ENCODE results near the gene SAP30BP. TPM values are rescaled to one million over a fixed set of nuclear protein-coding genes. Genes with fewer than 3 reads are reported as not detected.

Gene SAP30BP
- total RNA-seq = 107 TPM

- DNase-seq (ENCODE audit: low spot score) (peak; percentile 98), ATAC-seq (peak; percentile 100)
- intact Hi-C loops (cut with DNase I) = no loop called here
Measured at GRCh38 chr17:75666959-75667790, at the start of gene SAP30BP, which contains the start of gene RECQL5. SAP30BP (plus strand) TSS chr17:75667338; CDS start chr17:75667373, 35 bp downstream. RECQL5 (minus strand) TSS chr17:75667154; CDS start chr17:75666557, 597 bp downstream.

GRCh38 chr17:75617675-75618074 lies 49.5 kb upstream of the SAP30BP start:
- ATAC-seq (no peak), DNase-seq (ENCODE audit: low spot score) (no peak)
- intact Hi-C loops (cut with DNase I) = no loop called here

- intact Hi-C loops (cut with DNase I) = no loop called here
- no peak for ATAC-seq
- DNase-seq (ENCODE audit: low spot score) = no peak
Measured at GRCh38 chr17:75619506-75620431, 47.4 kb upstream of the SAP30BP start.

- no peak for ATAC-seq
- intact Hi-C loops (cut with DNase I) = no loop called here
- DNase-seq (ENCODE audit: low spot score) = no peak
Measured at GRCh38 chr17:75621489-75621888, 45.6 kb upstream of the SAP30BP start.

GRCh38 chr17:75622076-75622475 lies 45.1 kb upstream of the SAP30BP start:
- no peak for ATAC-seq
- DNase-seq (ENCODE audit: low spot score) = no peak
- intact Hi-C loops (cut with DNase I) = no loop called here

GRCh38 chr17:75622771-75623273 lies 44.3 kb upstream of the SAP30BP start:
- DNase-seq (ENCODE audit: low spot score) = no peak
- no peak for ATAC-seq
- intact Hi-C loops (cut with DNase I) = no loop called here

- intact Hi-C loops (cut with DNase I) = no loop called here
- ATAC-seq (no peak), DNase-seq (ENCODE audit: low spot score) (no peak)
Measured at GRCh38 chr17:75623386-75623785, 43.8 kb upstream of the SAP30BP start.

- ATAC-seq = no peak
- DNase-seq (ENCODE audit: low spot score) = no peak
- intact Hi-C loops (cut with DNase I) = no loop called here
Measured at GRCh38 chr17:75624021-75624420, 43.1 kb upstream of the SAP30BP start.

GRCh38 chr17:75624714-75625345 lies 42.3 kb upstream of the SAP30BP start:
- DNase-seq (ENCODE audit: low spot score) = no peak
- intact Hi-C loops (cut with DNase I) = no loop called here

GRCh38 chr17:75625813-75626486 lies 41.2 kb upstream of the SAP30BP start:
- intact Hi-C loops (cut with DNase I) = no loop called here
- no peak for DNase-seq (ENCODE audit: low spot score)
- peak; percentile 47 for ATAC-seq

More at GRCh38 chr17:75624714-75625345, 42.3 kb upstream of the SAP30BP start:
- no peak for ATAC-seq

GRCh38 chr17:75626496-75627038 lies 40.6 kb upstream of the SAP30BP start:
- DNase-seq (ENCODE audit: low spot score) = no peak
- intact Hi-C loops (cut with DNase I) = no loop called here
- ATAC-seq = peak; percentile 23

GRCh38 chr17:75627094-75627493 lies 40.0 kb upstream of the SAP30BP start:
- DNase-seq (ENCODE audit: low spot score) = no peak
- intact Hi-C loops (cut with DNase I) = no loop called here
- ATAC-seq = no peak

- ATAC-seq (no peak), DNase-seq (ENCODE audit: low spot score) (no peak)
- intact Hi-C loops (cut with DNase I) = no loop called here
Measured at GRCh38 chr17:75628425-75628824, 38.7 kb upstream of the SAP30BP start.

GRCh38 chr17:75629157-75629556 lies 38.0 kb upstream of the SAP30BP start:
- DNase-seq (ENCODE audit: low spot score) = no peak
- intact Hi-C loops (cut with DNase I) = no loop called here

GRCh38 chr17:75630071-75630917 lies 36.8 kb upstream of the SAP30BP start:
- no peak for DNase-seq (ENCODE audit: low spot score)
- ATAC-seq = no peak
- intact Hi-C loops (cut with DNase I) = loop anchor here (5.0 kb wide), 1 partner anchor 117 kb away; no protein-coding TSS in a partner anchor

More at GRCh38 chr17:75629157-75629556, 38.0 kb upstream of the SAP30BP start:
- no peak for ATAC-seq

GRCh38 chr17:75631353-75631752 lies 35.8 kb upstream of the SAP30BP start:
- intact Hi-C loops (cut with DNase I) = loop anchor here (5.0 kb wide), 1 partner anchor 116 kb away; no protein-coding TSS in a partner anchor
- DNase-seq (ENCODE audit: low spot score) (no peak), ATAC-seq (no peak)

- no peak for ATAC-seq
- DNase-seq (ENCODE audit: low spot score) = no peak
- intact Hi-C loops (cut with DNase I) = loop anchor here (5.0 kb wide), 1 partner anchor 115 kb away; no protein-coding TSS in a partner anchor
Measured at GRCh38 chr17:75632428-75632827, 34.7 kb upstream of the SAP30BP start.

Measured in sciatic nerve (tissue), 2 donors.